Heart left ventricle (tissue), 16 donors: ENCODE data around the gene FBXO31. TPM values are rescaled to one million over a fixed set of nuclear protein-coding genes. Genes with fewer than 3 reads are reported as not detected.

Experiments used
- ATAC-seq, 4 donors: fragments of 200-7000 bp; cut with Tn5 transposase; one replicate each; pipeline ENCODE4 v1.9.1; 2020 to 2022; ENCODE audit warnings: moderate library complexity in 4 of 4, mild to moderate bottlenecking in 3 of 4, moderate number of reproducible peaks in 1 of 4
- DNase-seq, 5 donors: peaks; one replicate each; pipeline ENCODE4 v3.0.0-alpha.2; 2020
- H3K27ac ChIP-seq, 12 donors: fragments of 200-600 bp; sonication (generic) in 4 of 12; one replicate each; pipeline versions ENCODE4 v1.5.0 to v1.8.0; 2016 to 2022; ENCODE audit warnings: mild to moderate bottlenecking in 2 of 12
- H3K27me3 ChIP-seq, 9 donors: fragments of 200-600 bp; sonication (generic) in 2 of 9; one replicate each; pipeline versions ENCODE4 v1.5.1 to v1.8.0; 2016 to 2022; ENCODE audit warnings: mild to moderate bottlenecking in 3 of 9
- H3K36me3 ChIP-seq, 9 donors: fragments of 200-600 bp; sonication (generic) in 2 of 9; one replicate each; pipeline versions ENCODE4 v1.5.0 to v1.8.0; 2018 to 2022; ENCODE audit warnings: mild to moderate bottlenecking in 2 of 9
- H3K4me1 ChIP-seq, 12 donors: fragments of 200-600 bp; sonication (generic) in 4 of 12; one replicate each; pipeline versions ENCODE4 v1.5.0 to v1.8.0; 2016 to 2022; ENCODE audit warnings: mild to moderate bottlenecking in 3 of 12
- H3K4me3 ChIP-seq, 12 donors: fragments of 200-600 bp; sonication (generic) in 4 of 12; one replicate each; pipeline versions ENCODE4 v1.5.0 to v1.8.0; 2017 to 2022; ENCODE audit warnings: mild to moderate bottlenecking in 9 of 12, moderate library complexity in 4 of 12
- H3K9me3 ChIP-seq, 12 donors: fragments of 200-600 bp; sonication (generic) in 4 of 12; one replicate each; pipeline versions ENCODE4 v1.5.0 to v1.8.0; 2016 to 2022; ENCODE audit warnings: mild to moderate bottlenecking in 1 of 12
- CTCF ChIP-seq, 12 donors: fragments of 200-600 bp; sonication (generic) in 4 of 12; IDR thresholded peaks; one replicate each; pipeline versions ENCODE4 v1.5.0 to v1.8.0; 2018 to 2022; ENCODE audit warnings: antibody characterized with exemption in 12 of 12, mild to moderate bottlenecking in 5 of 12
- POLR2A ChIP-seq, 2 donors: fragments of 450-650 bp; IDR thresholded peaks; one replicate each; pipeline ENCODE4 v1.6.1; 2017; ENCODE audit warnings: antibody characterized with exemption in 2 of 2, mild to moderate bottlenecking in 2 of 2, moderate library complexity in 2 of 2
- WGBS, 4 donors: extraction: QIAGEN DNeasy Blood & Tissue Kit in 2 of 4; methylation state at CpG; one replicate each; pipeline versions ENCODE4 v1.1.5 to v1.1.7; 2013 to 2018; 5-methylcytosine and 5-hydroxymethylcytosine counted together
- intact Hi-C, 10 donors: fragments of 100-400 bp; cut with DNase I; formaldehyde crosslinking; loops; one replicate each; pipeline versions ENCODE4 v1.11.1 to v1.14.2; 2022
- polyA plus RNA-seq, 2 donors: library from polyadenylated mRNA; stranded (reverse); fragments of 200-250 nt; gene quantifications; one replicate each; pipeline ENCODE4 v1.2.3, GENCODE V29; 2013
- total RNA-seq, 9 donors: library from RNA; depleted of rRNA in 2 of 9; stranded (reverse); fragments of >200 nt in 2 of 9; fragmentation: NEBNext Ultra II Directional in 3 of 9; extraction: Animal tissue kit (Norgen Biotek cat#: 25700) in 3 of 9; gene quantifications; one replicate each; pipeline versions ENCODE4 v1.1.0 to v1.2.4, GENCODE V29; 2016 to 2023
- donor health status: ischemic (EF 13 %, LVEDD 7.1; RV severe dilation, severe dysfunction).
- donor health status: healthy with polysubstance abuse.
- donor health status: DM: no; HTN: yes; CAD: no.
- donor health status: DM: no; HTN: no; CAD: no.
- donor health status: ischemic (EF 25% LVEDD 6.9; RV normal size, moderate dysfunction).
- donor health status: ischemic (EF 25% LVEDD 5.7; RV mildly dilated, moderate dysfunction).
- donor health status: healthy.
- donor health status: DM: yes; HTN: yes; CAD: no.
- donor health status: ischemic (EF 35%, LVEDD 5.7; RV mildly dilated, moderate dysfunction).
- donor health status: nonischemic (EF 11% LVEDD 7.7; RV severe dilation, severe dysfunction).
- donor health status: DM: yes; HTN: yes; CAD: no.
- donor health status: PGD.
- donor health status: ischemic (EF 29% LVEDD 5.4; RV normal size, mild dysfunction).
- donor health status: nonischemic (EF 23%, LVEDD 6.1; RV moderate dilation, normal function).

FBXO31 gene
- total and polyA plus RNA-seq, 11 donors: 20.0 to 130 (median 63.1) TPM

- ATAC-seq: no peak
- no peak for TF ChIP-seq POLR2A (IDR thresholded peaks at IDR 0.05)
- no peak for TF ChIP-seq CTCF (IDR thresholded peaks at IDR 0.05)
- 64 to 77% (median 74%) methylated on average over 10 of the region's 10 CpGs for WGBS, 4 donors
These were observed 78.6 kb downstream of the FBXO31 start for GRCh38 chr16:87304951-87305350.

GRCh38 chr16:87303962-87304521, 79.5 kb downstream of the FBXO31 start:
- no peaks in the 10 kb centered on the region for H3K4me1 ChIP-seq
- no peak overlapping the region for H3K4me3 ChIP-seq
- DNase-seq: no peak
- no peaks in the 10 kb centered on the region for H3K36me3 ChIP-seq
- peaks cover 0 to 3% (median 0%) of the 10 kb centered on the region in 9 donors for H3K27me3 ChIP-seq
- no peak for TF ChIP-seq POLR2A (IDR thresholded peaks at IDR 0.05)
- intact Hi-C loops: no loop called here
- no peak for ATAC-seq
- 95 to 98% (median 97%) methylated on average over 4 of the region's 4 CpGs for WGBS, 4 donors
- H3K27ac ChIP-seq: no peak overlapping the region
- H3K9me3 ChIP-seq: peaks cover 0 to 15% (median 0%) of the 10 kb centered on the region in 12 donors

More at GRCh38 chr16:87304951-87305350, 78.6 kb downstream of the FBXO31 start:
- H3K27me3 ChIP-seq: peaks cover 0 to 3% (median 0%) of the 10 kb centered on the region in 9 donors
- no peak overlapping the region for H3K27ac ChIP-seq
- DNase-seq: no peak
- no peak overlapping the region for H3K4me3 ChIP-seq
- H3K9me3 ChIP-seq: peaks cover 0 to 15% (median 0%) of the 10 kb centered on the region in 12 donors
- H3K36me3 ChIP-seq: no peaks in the 10 kb centered on the region
- intact Hi-C loops: no loop called here
- no peaks in the 10 kb centered on the region for H3K4me1 ChIP-seq

- Histone ChIP-seq H3K4me3 (no peak overlapping the region), H3K27ac (no peak overlapping the region), H3K36me3 (no peaks in the 10 kb centered on the region), H3K27me3 (peaks cover 0 to 3% (median 0%) of the 10 kb centered on the region in 9 donors), H3K9me3 (peaks cover 0 to 9% (median 0%) of the 10 kb centered on the region in 12 donors), H3K4me1 (no peaks in the 10 kb centered on the region)
- WGBS, 4 donors: 67 to 94% (median 73%) methylated on average over 2 to 7 of the region's 7 CpGs
- no peak for TF ChIP-seq CTCF (IDR thresholded peaks at IDR 0.05)
- TF ChIP-seq POLR2A (IDR thresholded peaks at IDR 0.05): no peak
- ATAC-seq (no peak), DNase-seq (no peak)
- intact Hi-C loops: no loop called here
These were observed 80.1 kb downstream of the FBXO31 start for GRCh38 chr16:87303431-87303930.

- Histone ChIP-seq H3K4me3 (no peak overlapping the region), H3K4me1 (peaks cover 0 to 4% (median 0%) of the 10 kb centered on the region in 12 donors), H3K27ac (no peak overlapping the region), H3K9me3 (no peaks in the 10 kb centered on the region), H3K27me3 (no peaks in the 10 kb centered on the region), H3K36me3 (no peaks in the 10 kb centered on the region)
- ATAC-seq (no peak), DNase-seq (no peak)
- intact Hi-C loops: loop anchor here in 2 of 10 donors (1.0 to 5.0 kb wide), 2 partner anchors 736 to 737 kb away; no protein-coding TSS in a partner anchor
- 84 to 89% (median 89%) methylated on average over 10 to 13 of the region's 13 CpGs for WGBS, 4 donors
- TF ChIP-seq CTCF (IDR thresholded peaks at IDR 0.05) (no peak), POLR2A (IDR thresholded peaks at IDR 0.05) (no peak)
These were observed 84.6 kb downstream of the FBXO31 start for GRCh38 chr16:87298857-87299465.
